Right ventricle myocardium superior (tissue), 1 donor: ENCODE results near the gene PTCD3. TPM values are rescaled to one million over a fixed set of nuclear protein-coding genes. Genes with fewer than 3 reads are reported as not detected.

Experiments
- ATAC-seq: fragments of 200-7000 bp; cut with Tn5 transposase; one replicate; pipeline ENCODE4 v1.9.1; 2020; ENCODE audit warnings: mild to moderate bottlenecking; ENCODE audit not compliant: poor library complexity
- DNase-seq: peaks from one replicate; pipeline ENCODE4 v3.0.0-alpha.2; 2020
- intact Hi-C: fragments of 100-400 bp; cut with DNase I; formaldehyde crosslinking; loops from one replicate; pipeline ENCODE4 v1.11.2; 2022
- total RNA-seq: library from RNA; stranded (reverse); fragmentation: NEBNext Ultra II Directional; extraction: Animal tissue kit (Norgen Biotek cat#: 25700); gene quantifications from one replicate; pipeline ENCODE4 v1.2.1, GENCODE V29; 2021
- donor health status: DM: no; HTN: yes; CAD: no; lungs with severe emphysema.

The PTCD3 gene
- total RNA-seq, 1 donor from 2014 or later = 134 TPM

GRCh38 chr2:86185517-86186212 lies 79.6 kb downstream of the PTCD3 start:
- ATAC-seq (no peak), DNase-seq (no peak)
- intact Hi-C loops = no loop called here

DNA sequence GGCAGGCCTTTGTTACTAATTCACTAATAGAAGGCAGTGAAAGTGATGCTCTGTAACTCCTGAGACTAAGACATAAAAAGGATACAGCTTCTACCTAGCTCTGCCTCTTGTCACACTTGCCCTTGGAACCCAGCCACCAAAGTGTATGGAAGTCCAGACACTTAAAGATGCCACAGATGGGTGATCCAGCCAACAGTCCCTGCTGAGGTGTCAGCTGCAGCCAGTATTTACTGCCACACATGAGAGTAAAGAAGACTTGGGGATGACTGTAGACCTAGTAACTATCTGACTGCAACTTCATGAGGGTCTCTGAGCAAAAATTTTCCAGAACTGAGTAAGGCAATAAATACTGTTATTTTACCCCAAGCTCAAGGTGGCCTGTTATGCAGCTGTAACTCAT lies 80.4 kb downstream of the PTCD3 start:
- ATAC-seq = no peak
- no peak for DNase-seq
- intact Hi-C loops = no loop called here

- intact Hi-C loops = no loop called here
- no peak for ATAC-seq
- DNase-seq = no peak
These were observed 83.9 kb downstream of the PTCD3 start for GRCh38 chr2:86189782-86190416.

Other genes with a start within 250 kb of the PTCD3 start
- 5.0 TPM for gene ST3GAL5, start 217.2 kb upstream of the PTCD3 start, total RNA-seq
- gene POLR1A, start 349 bp upstream of the PTCD3 start, total RNA-seq = 13.4 TPM
- 301 TPM for gene IMMT, start 89.2 kb downstream of the PTCD3 start, total RNA-seq
- 86.5 TPM for gene MRPL35, start 93.2 kb downstream of the PTCD3 start, total RNA-seq
- gene REEP1, start 231.4 kb downstream of the PTCD3 start, total RNA-seq = 21.5 TPM